Activated naive CD4-positive, alpha-beta T cell treated with anti-CD3 and anti-CD28 coated beads for 36 hours (primary cell): ENCODE measurements around the gene THNSL1. TPM values are rescaled to one million over a fixed set of nuclear protein-coding genes. Genes with fewer than 3 reads are reported as not detected.
A peak's percentile ranks its signal among the peaks of the same experiment; 100 is the strongest.
"Not testable (repeated sequence)": the region's sequence is repeated elsewhere in the genome, so short reads cannot be mapped to it uniquely, and the experiment has no call there.

ENCODE experiments used
- CTCF ChIA-PET: fragments of 350-600 bp; sonication (Branson Sonifier 250); formaldehyde crosslinking; loops from one replicate; lab custom pipeline; 2021; ENCODE audit warnings: antibody characterized with exemption; lab: Charles Lee
- DNase-seq: peaks from one replicate; pipeline ENCODE4 v3.0.0-alpha.2; 2020
- H3K27ac Mint-ChIP-seq: one replicate; pipeline ENCODE4 v1.8.0; 2021; ENCODE audit warnings: mild to moderate bottlenecking, mixed read lengths
- H3K27me3 Mint-ChIP-seq: one replicate; pipeline ENCODE4 v1.8.0; 2021; ENCODE audit warnings: low read depth, mixed read lengths
- H3K36me3 Mint-ChIP-seq: one replicate; pipeline ENCODE4 v1.8.0; 2021; ENCODE audit warnings: low read depth, mixed read lengths
- H3K4me1 Mint-ChIP-seq: one replicate; pipeline ENCODE4 v1.8.0; 2021; ENCODE audit warnings: low read depth, mixed read lengths
- H3K4me3 Mint-ChIP-seq: one replicate; pipeline ENCODE4 v1.8.0; 2021; ENCODE audit warnings: mild to moderate bottlenecking, moderate library complexity, mixed read lengths
- H3K9me3 Mint-ChIP-seq: one replicate; pipeline ENCODE4 v1.8.0; 2021; ENCODE audit warnings: mixed read lengths
- intact Hi-C: fragments of 100-400 bp; cut with micrococcal nuclease; formaldehyde crosslinking; loops from one replicate; pipeline ENCODE4 v1.15.1; 2023
- total RNA-seq, 2 experiments: library from RNA; stranded (reverse); gene quantifications; one replicate each; pipeline ENCODE4 v1.2.3, GENCODE V29; 2021

The THNSL1 gene
- total RNA-seq: 1 to 10 TPM; 6.3 to 7.1 TPM

GRCh38 chr10:25016376-25017153, at the start of gene THNSL1:
Gene THNSL1, plus strand, starts transcription at chr10:25016612. Its CDS starts 6,612 bp downstream, at chr10:25023224.
- H3K36me3 Mint-ChIP-seq: no peaks in the 10 kb centered on the region
- H3K4me1 Mint-ChIP-seq: peaks cover 19% of the 10 kb centered on the region
- peaks cover 5% of the 10 kb centered on the region for H3K9me3 Mint-ChIP-seq
- CTCF ChIA-PET: interaction anchor here (1.7 kb wide), 1 partner anchor 310 kb away, joined by 5 read pairs; no protein-coding TSS in a partner anchor
- H3K27ac Mint-ChIP-seq: peak within 1 kb of the TSS; percentile 99
- H3K4me3 Mint-ChIP-seq: peak within 1 kb of the TSS; percentile 93
- intact Hi-C loops: loop anchor here (1.0 to 5.0 kb wide), 12 partner anchors 46 to 1682 kb away; partner anchors contain the start of genes APBB1IP, KIAA1217 and OTUD1
- peak; percentile 97 for DNase-seq
- H3K27me3 Mint-ChIP-seq: no peaks in the 10 kb centered on the region

- CTCF ChIA-PET: no interaction called here
- intact Hi-C loops: no loop called here
- no peaks in the 10 kb centered on the region for H3K36me3 Mint-ChIP-seq
- no peak for DNase-seq
- peaks cover 5% of the 10 kb centered on the region for H3K4me1 Mint-ChIP-seq
- H3K9me3 Mint-ChIP-seq: no peaks in the 10 kb centered on the region
- no peak overlapping the region for H3K27ac Mint-ChIP-seq
- peaks cover 3% of the 10 kb centered on the region for H3K27me3 Mint-ChIP-seq
- H3K4me3 Mint-ChIP-seq: no peak overlapping the region
These were observed 49.4 kb upstream of the THNSL1 start for GRCh38 chr10:24966962-24967481.

GRCh38 chr10:24968349-24968748, 48.1 kb upstream of the THNSL1 start:
- Mint-ChIP-seq H3K27me3 (peaks cover 3% of the 10 kb centered on the region), H3K4me1 (peaks cover 3% of the 10 kb centered on the region), H3K4me3 (no peak overlapping the region), H3K36me3 (no peaks in the 10 kb centered on the region), H3K27ac (no peak overlapping the region), H3K9me3 (no peaks in the 10 kb centered on the region)
- intact Hi-C loops: no loop called here
- DNase-seq: no peak
- CTCF ChIA-PET: no interaction called here

GRCh38 chr10:24968951-24969350, 47.5 kb upstream of the THNSL1 start:
- H3K9me3 Mint-ChIP-seq, H3K4me3 Mint-ChIP-seq, H3K36me3 Mint-ChIP-seq, H3K27ac Mint-ChIP-seq, H3K27me3 Mint-ChIP-seq, H3K4me1 Mint-ChIP-seq, intact Hi-C loops, DNase-seq: not testable (repeated sequence)
- CTCF ChIA-PET: interaction anchor here (0.6 kb wide), 1 partner anchor 259 kb away, joined by 4 read pairs; no protein-coding TSS in a partner anchor

- H3K27ac Mint-ChIP-seq: no peak overlapping the region
- CTCF ChIA-PET: interaction anchor here (1.1 kb wide), 1 partner anchor 354 kb away, joined by 3 read pairs; no protein-coding TSS in a partner anchor
- H3K4me1 Mint-ChIP-seq: peaks cover 3% of the 10 kb centered on the region
- no peaks in the 10 kb centered on the region for H3K36me3 Mint-ChIP-seq
- no peak for DNase-seq
- intact Hi-C loops: no loop called here
- H3K4me3 Mint-ChIP-seq: no peak overlapping the region
- peaks cover 3% of the 10 kb centered on the region for H3K27me3 Mint-ChIP-seq
- H3K9me3 Mint-ChIP-seq: no peaks in the 10 kb centered on the region
These were observed 46.6 kb upstream of the THNSL1 start for GRCh38 chr10:24969841-24970281.

- no peaks in the 10 kb centered on the region for H3K9me3 Mint-ChIP-seq
- H3K4me1 Mint-ChIP-seq: peaks cover 3% of the 10 kb centered on the region
- intact Hi-C loops: no loop called here
- CTCF ChIA-PET: interaction anchor here (0.8 kb wide), 1 partner anchor 87 kb away, joined by 3 read pairs; no protein-coding TSS in a partner anchor
- H3K27me3 Mint-ChIP-seq: no peaks in the 10 kb centered on the region
- H3K36me3 Mint-ChIP-seq: no peaks in the 10 kb centered on the region
- DNase-seq: no peak
- H3K4me3 Mint-ChIP-seq: no peak overlapping the region
- no peak overlapping the region for H3K27ac Mint-ChIP-seq
These were observed 45.0 kb upstream of the THNSL1 start for GRCh38 chr10:24971374-24971773.

GRCh38 chr10:24973163-24973562, 43.2 kb upstream of the THNSL1 start:
- CTCF ChIA-PET: interaction anchor here (0.7 kb wide), 1 partner anchor 135 kb away, joined by 3 read pairs; no protein-coding TSS in a partner anchor
- no peak for DNase-seq
- H3K36me3 Mint-ChIP-seq: no peaks in the 10 kb centered on the region
- H3K27me3 Mint-ChIP-seq: no peaks in the 10 kb centered on the region
- intact Hi-C loops: no loop called here
- peaks cover 3% of the 10 kb centered on the region for H3K4me1 Mint-ChIP-seq
- H3K9me3 Mint-ChIP-seq: no peaks in the 10 kb centered on the region
- H3K4me3 Mint-ChIP-seq: no peak overlapping the region
- H3K27ac Mint-ChIP-seq: no peak overlapping the region

- no peak overlapping the region for H3K27ac Mint-ChIP-seq
- no peaks in the 10 kb centered on the region for H3K36me3 Mint-ChIP-seq
- no peak overlapping the region for H3K4me3 Mint-ChIP-seq
- H3K9me3 Mint-ChIP-seq: no peaks in the 10 kb centered on the region
- H3K27me3 Mint-ChIP-seq: no peaks in the 10 kb centered on the region
- intact Hi-C loops: no loop called here
- no peak for DNase-seq
- CTCF ChIA-PET: no interaction called here
- no peaks in the 10 kb centered on the region for H3K4me1 Mint-ChIP-seq
These were observed 41.4 kb upstream of the THNSL1 start for GRCh38 chr10:24974976-24975375.

- H3K27me3 Mint-ChIP-seq: no peaks in the 10 kb centered on the region
- intact Hi-C loops: no loop called here
- no peak for DNase-seq
- no peak overlapping the region for H3K27ac Mint-ChIP-seq
- CTCF ChIA-PET: no interaction called here
- H3K4me1 Mint-ChIP-seq: peaks cover 11% of the 10 kb centered on the region
- no peak overlapping the region for H3K4me3 Mint-ChIP-seq
- H3K36me3 Mint-ChIP-seq: no peaks in the 10 kb centered on the region
- H3K9me3 Mint-ChIP-seq: no peaks in the 10 kb centered on the region
These were observed 36.7 kb upstream of the THNSL1 start for GRCh38 chr10:24979685-24980084.

- DNase-seq: no peak
- intact Hi-C loops: no loop called here
- Mint-ChIP-seq H3K4me1 (peaks cover 11% of the 10 kb centered on the region), H3K27me3 (no peaks in the 10 kb centered on the region), H3K36me3 (no peaks in the 10 kb centered on the region), H3K4me3 (no peak overlapping the region), H3K27ac (no peak overlapping the region), H3K9me3 (no peaks in the 10 kb centered on the region)
- CTCF ChIA-PET: no interaction called here
These were observed 35.2 kb upstream of the THNSL1 start for GRCh38 chr10:24981161-24981710.

GRCh38 chr10:24982319-24983112, 33.9 kb upstream of the THNSL1 start:
- no peak overlapping the region for H3K4me3 Mint-ChIP-seq
- no peaks in the 10 kb centered on the region for H3K36me3 Mint-ChIP-seq
- no peaks in the 10 kb centered on the region for H3K27me3 Mint-ChIP-seq
- CTCF ChIA-PET: no interaction called here
- peaks cover 11% of the 10 kb centered on the region for H3K4me1 Mint-ChIP-seq
- no peak for DNase-seq
- no peak overlapping the region for H3K27ac Mint-ChIP-seq
- intact Hi-C loops: no loop called here
- H3K9me3 Mint-ChIP-seq: no peaks in the 10 kb centered on the region

GRCh38 chr10:24983130-24983529, 33.3 kb upstream of the THNSL1 start:
- Mint-ChIP-seq H3K4me1 (peaks cover 11% of the 10 kb centered on the region), H3K36me3 (no peaks in the 10 kb centered on the region), H3K4me3 (no peak overlapping the region), H3K27me3 (no peaks in the 10 kb centered on the region), H3K27ac (no peak overlapping the region), H3K9me3 (no peaks in the 10 kb centered on the region)
- CTCF ChIA-PET: no interaction called here
- intact Hi-C loops: no loop called here
- DNase-seq: no peak
